Coronary artery (tissue), 2 donors: ENCODE data around the gene CLMP.

Experiments
- DNase-seq: peaks from one replicate; pipeline ENCODE4 v3.0.0-alpha.2; 2017; ENCODE audit warnings: low spot score
- H3K27ac ChIP-seq, 2 donors: fragments of 200-600 bp; sonication (generic); one replicate each; pipeline ENCODE4 v1.5.1; 2016 to 2019
- H3K4me3 ChIP-seq: fragments of 200-600 bp; sonication (generic); 2 replicates; pipeline ENCODE4 v1.5.1; 2016; ENCODE audit warnings: mild to moderate bottlenecking, moderate library complexity
- TF ChIP-seq, protein P1 (sequence below): fragments of 200-600 bp; sonication (generic); IDR thresholded peaks from one replicate; pipeline ENCODE4 v1.5.1; 2019; ENCODE audit warnings: antibody characterized with exemption

The CLMP gene

DNA sequence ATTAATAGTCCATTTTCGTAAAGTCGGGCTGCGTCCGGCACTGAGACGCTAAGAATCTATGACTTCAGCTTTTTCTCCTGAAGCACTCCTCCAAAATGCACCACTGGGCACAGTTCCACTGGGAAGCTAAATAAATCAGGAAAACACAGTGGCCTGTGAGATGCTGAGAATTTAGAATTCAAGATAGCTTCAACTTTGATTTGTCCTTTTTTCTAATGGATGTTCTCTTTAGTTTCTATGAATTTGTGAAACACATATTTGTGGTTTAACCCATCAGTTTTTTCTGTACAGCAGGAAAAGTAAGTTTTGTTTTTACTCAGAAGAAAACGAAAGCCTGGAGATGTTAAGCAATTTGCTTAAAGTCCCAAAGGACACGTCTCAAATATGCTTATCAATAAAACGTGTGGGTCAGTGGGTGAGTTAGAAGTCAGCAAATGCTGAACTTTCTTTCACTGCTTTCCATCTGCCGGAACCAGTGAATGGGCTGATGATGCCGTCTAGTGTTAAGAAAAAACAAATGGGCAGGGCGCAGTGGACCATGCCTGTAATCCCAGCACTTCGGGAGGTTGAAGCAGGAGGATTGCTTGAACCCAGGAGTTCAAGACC, 40.7 kb upstream of the CLMP start:
- DNase-seq = no peak
- TF ChIP-seq, protein P1, sequence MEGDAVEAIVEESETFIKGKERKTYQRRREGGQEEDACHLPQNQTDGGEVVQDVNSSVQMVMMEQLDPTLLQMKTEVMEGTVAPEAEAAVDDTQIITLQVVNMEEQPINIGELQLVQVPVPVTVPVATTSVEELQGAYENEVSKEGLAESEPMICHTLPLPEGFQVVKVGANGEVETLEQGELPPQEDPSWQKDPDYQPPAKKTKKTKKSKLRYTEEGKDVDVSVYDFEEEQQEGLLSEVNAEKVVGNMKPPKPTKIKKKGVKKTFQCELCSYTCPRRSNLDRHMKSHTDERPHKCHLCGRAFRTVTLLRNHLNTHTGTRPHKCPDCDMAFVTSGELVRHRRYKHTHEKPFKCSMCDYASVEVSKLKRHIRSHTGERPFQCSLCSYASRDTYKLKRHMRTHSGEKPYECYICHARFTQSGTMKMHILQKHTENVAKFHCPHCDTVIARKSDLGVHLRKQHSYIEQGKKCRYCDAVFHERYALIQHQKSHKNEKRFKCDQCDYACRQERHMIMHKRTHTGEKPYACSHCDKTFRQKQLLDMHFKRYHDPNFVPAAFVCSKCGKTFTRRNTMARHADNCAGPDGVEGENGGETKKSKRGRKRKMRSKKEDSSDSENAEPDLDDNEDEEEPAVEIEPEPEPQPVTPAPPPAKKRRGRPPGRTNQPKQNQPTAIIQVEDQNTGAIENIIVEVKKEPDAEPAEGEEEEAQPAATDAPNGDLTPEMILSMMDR = no peak
- Histone ChIP-seq H3K27ac (no peak overlapping the region), H3K4me3 (no peak overlapping the region)

DNA sequence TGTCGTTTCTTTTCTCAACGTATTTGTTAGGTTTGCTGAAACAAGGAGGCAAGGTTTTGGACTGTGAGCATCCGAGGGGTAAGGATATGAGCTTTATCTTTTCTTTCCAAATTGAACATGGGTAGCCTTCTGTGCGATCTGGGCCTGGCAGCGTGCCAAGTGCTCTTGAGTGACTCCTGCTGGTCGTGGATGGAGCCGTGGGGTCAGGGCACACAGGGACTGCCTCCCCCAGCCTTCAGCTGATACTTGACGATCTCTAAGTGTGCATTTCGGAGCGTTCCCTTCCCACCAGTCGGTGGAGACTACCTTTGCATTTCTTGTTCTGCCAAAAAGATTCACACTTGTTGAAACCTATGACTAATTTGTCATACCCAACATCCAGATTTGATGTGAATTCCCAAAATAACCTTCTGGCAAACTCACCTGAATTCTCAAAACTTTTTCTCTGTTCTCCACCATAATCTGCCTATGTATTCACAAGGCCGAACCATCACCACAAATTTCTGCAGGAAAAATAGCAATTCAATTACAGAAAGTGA, 40.1 kb upstream of the CLMP start:
- Histone ChIP-seq H3K4me3 (no peak overlapping the region), H3K27ac (no peak overlapping the region)
- no peak for DNase-seq
- TF ChIP-seq, protein P1 = no peak

DNA sequence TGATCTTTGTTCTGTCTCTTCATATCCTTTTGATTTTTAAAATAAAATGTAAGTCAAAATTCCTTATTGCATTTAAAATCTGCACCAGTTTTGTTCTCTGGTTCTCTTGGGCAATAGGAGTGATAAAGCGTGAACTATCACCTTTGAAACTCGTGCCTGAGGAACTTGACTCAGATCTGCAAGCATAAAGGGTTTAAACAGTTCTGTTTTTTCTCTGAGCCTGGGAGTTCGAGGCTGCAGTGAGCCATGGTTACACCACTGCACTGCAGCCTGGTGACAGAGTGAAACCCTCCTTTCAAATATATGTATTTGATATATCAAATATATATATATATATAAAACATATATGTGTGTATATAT, 38.9 kb upstream of the CLMP start:
- TF ChIP-seq, protein P1 = no peak
- Histone ChIP-seq H3K4me3 (no peak overlapping the region), H3K27ac (no peak overlapping the region)
- DNase-seq = no peak

DNA sequence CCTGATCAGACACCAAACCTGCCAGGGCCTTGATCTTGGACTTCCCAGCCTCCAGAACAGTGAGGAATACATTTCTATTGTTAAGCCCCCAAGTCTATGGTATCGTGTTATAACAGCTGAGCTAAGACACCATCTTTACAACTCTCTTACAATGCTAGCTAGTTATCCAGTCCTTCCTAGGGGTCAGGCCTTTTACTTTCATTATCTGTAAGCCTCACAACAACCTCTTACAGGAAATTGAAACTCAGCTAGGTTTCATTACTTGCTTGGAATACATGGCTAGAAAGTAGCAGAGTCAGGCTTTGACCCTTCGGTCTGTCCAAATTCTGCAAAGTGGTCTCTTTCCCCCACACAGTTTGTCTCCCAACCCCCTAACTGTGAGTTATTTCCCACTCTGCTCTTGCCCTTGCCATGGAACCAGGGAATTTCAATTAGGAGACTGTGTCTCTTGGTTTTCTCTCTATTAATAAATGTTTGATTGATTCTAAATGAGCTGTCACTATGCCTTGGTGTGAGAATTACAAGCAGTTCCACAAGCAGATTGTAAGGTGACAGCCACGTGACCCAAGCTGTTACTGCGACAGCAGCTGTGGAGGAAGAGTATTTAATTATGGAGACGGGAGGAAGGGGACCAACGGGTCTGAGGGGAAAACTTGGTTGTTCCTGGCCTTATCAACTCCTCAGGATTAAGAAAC, 38.4 kb upstream of the CLMP start:
- DNase-seq = no peak
- Histone ChIP-seq H3K27ac (no peak overlapping the region), H3K4me3 (no peak overlapping the region)
- TF ChIP-seq, protein P1 = no peak

DNA sequence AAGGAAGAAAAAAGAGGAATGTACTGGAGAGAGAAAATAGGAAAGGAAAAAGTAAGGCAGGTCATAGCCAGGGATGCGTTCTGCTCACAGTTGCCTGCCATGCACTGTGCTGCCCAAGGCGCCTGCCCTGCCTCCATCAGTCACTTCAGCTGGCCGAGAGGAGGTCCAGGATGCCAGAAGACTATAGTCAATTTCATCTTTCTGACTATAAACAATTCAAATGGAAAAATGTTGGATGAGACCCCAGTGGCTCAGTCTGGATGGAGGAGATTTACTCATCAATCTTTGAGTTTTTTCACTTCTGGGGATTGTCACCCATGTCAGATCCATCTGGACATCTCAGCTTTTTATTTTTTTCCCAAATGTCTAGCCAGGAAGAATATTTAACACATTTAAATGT, 36.7 kb upstream of the CLMP start:
- TF ChIP-seq, protein P1 = no peak
- no peak overlapping the region for H3K27ac ChIP-seq
- DNase-seq = no peak
- no peak overlapping the region for H3K4me3 ChIP-seq

DNA sequence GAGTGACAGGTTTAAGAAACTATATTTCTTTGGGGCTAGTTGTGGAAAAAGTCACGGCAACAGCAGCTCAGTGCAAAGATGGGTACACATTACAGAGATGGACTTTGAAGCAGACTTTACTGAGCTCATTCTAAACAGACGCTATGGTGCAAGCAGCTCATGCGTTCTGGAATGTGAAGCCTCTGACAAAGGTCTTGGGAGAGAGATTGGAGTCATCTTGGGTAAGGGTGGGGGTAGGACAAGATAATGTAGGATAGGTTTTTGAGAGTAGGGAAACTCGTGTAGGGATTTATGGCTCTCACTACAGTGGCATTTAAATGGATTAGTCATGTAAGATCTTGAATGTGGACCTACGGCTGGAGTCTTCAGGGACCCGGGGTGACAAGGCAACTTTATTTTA, 36.2 kb upstream of the CLMP start:
- DNase-seq = no peak
- no peak overlapping the region for H3K27ac ChIP-seq
- TF ChIP-seq, protein P1 = no peak
- H3K4me3 ChIP-seq = no peak overlapping the region

DNA sequence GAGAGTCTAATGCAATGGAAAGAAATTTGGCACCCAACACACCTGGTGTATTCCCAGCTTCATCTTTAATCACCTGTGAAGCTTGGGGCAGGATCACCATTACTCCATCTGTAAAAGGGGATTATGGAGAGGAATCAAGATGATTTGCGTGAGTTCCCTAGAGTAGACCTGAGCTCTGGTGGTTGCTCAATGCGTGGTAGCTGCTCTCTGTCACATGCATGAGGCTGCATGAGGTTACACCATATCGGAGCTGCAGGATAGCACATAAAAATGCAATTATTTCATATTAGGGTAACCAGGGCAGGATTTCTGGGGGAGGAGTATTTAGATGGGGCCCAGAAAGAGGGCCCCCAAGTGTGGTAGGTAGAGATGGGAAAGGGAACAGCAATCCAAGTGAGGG, 35.3 kb upstream of the CLMP start:
- Histone ChIP-seq H3K27ac (no peak overlapping the region), H3K4me3 (no peak overlapping the region)
- no peak for DNase-seq
- TF ChIP-seq, protein P1 = no peak
